Neuron (in vitro differentiated cells): ENCODE measurements around the gene LRP5.
"Not testable (repeated sequence)": the region's sequence is repeated elsewhere in the genome, so short reads cannot be mapped to it uniquely, and the experiment has no call there.

Experiments used
- H2AFZ ChIP-seq: one replicate; pipeline ENCODE4 v1.6.1; 2013; ENCODE audit warnings: low read depth, mild to moderate bottlenecking, inconsistent platforms, low read length, moderate library complexity
- H3K27me3 ChIP-seq: one replicate; pipeline ENCODE4 v1.6.1; 2013; ENCODE audit warnings: low read length; ENCODE audit not compliant: insufficient read depth
- H3K36me3 ChIP-seq: one replicate; pipeline ENCODE4 v1.6.1; 2013; ENCODE audit warnings: low read length; ENCODE audit not compliant: insufficient read depth
- H3K4me1 ChIP-seq: one replicate; pipeline ENCODE4 v1.6.1; 2013; ENCODE audit warnings: low read length; ENCODE audit not compliant: insufficient read depth
- H3K4me3 ChIP-seq: 2 replicates; pipeline ENCODE4 v1.5.1; 2013; ENCODE audit warnings: mild to moderate bottlenecking, low read length, moderate library complexity
- H3K9me3 ChIP-seq: one replicate; pipeline ENCODE4 v1.6.1; 2013; ENCODE audit warnings: low read length

Gene LRP5

GRCh38 chr11:68475626-68476025 is 163.2 kb downstream of the LRP5 start:
- not testable (repeated sequence) for H3K4me1 ChIP-seq, H3K4me3 ChIP-seq, H2AFZ ChIP-seq, H3K27me3 ChIP-seq
- Histone ChIP-seq H3K9me3 (peaks cover 38% of the 10 kb centered on the region), H3K36me3 (peaks cover 28% of the 10 kb centered on the region)

- no peaks in the 10 kb centered on the region for H3K4me1 ChIP-seq
Observed at GRCh38 chr11:68479390-68479789, 167.0 kb downstream of the LRP5 start.

GRCh38 chr11:68480193-68480592 is 167.8 kb downstream of the LRP5 start:
- Histone ChIP-seq H2AFZ (no peak overlapping the region), H3K27me3 (no peaks in the 10 kb centered on the region), H3K4me3 (no peak overlapping the region), H3K4me1 (no peaks in the 10 kb centered on the region), H3K9me3 (peaks cover 26% of the 10 kb centered on the region), H3K36me3 (peaks cover 15% of the 10 kb centered on the region)

More at GRCh38 chr11:68479390-68479789, 167.0 kb downstream of the LRP5 start:
- H3K27me3 ChIP-seq: no peaks in the 10 kb centered on the region
- H3K9me3 ChIP-seq: peaks cover 26% of the 10 kb centered on the region
- H2AFZ ChIP-seq: no peak overlapping the region
- H3K36me3 ChIP-seq: peaks cover 15% of the 10 kb centered on the region
- no peak overlapping the region for H3K4me3 ChIP-seq

DNA sequence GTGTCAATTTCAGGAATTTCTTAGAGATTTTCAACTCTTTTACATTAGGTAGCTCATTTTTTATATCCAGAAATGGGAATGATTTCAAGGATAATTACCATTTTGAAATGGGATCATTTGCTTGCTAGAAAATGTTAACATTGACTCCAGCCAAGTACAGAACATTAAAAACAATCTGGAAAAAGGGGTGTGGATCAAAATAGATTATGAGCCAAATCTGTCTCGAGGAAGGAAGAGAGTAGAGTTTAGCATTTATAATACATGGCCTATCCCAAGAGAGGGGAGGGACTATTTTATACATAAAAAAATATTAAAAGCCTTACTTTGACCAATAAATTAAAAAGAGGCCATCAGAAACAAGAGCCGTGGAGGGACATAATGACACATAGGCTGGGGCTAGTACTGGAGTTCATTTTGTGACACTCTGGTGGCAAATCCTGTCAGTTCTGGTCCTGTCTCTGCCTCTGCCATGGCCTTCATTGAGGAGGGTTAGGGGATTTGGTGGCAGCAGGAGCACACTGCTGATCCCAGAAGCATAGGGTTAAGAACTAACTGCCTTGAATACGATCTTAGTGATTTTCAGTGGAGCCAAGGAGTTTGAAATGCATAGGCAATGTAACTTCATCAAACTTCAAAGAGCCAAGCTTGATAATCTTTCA is 168.6 kb downstream of the LRP5 start:
- peaks cover 15% of the 10 kb centered on the region for H3K36me3 ChIP-seq
- H2AFZ ChIP-seq: no peak overlapping the region
- H3K4me1 ChIP-seq: no peaks in the 10 kb centered on the region
- no peak overlapping the region for H3K4me3 ChIP-seq
- peaks cover 29% of the 10 kb centered on the region for H3K9me3 ChIP-seq
- no peaks in the 10 kb centered on the region for H3K27me3 ChIP-seq

GRCh38 chr11:68481579-68482240 is 169.3 kb downstream of the LRP5 start:
- Histone ChIP-seq H3K36me3 (peaks cover 13% of the 10 kb centered on the region), H3K27me3 (no peaks in the 10 kb centered on the region), H3K9me3 (peaks cover 29% of the 10 kb centered on the region), H3K4me3 (no peak overlapping the region), H3K4me1 (no peaks in the 10 kb centered on the region), H2AFZ (no peak overlapping the region)

- Histone ChIP-seq H3K4me3 (no peak overlapping the region), H3K36me3 (peaks cover 1% of the 10 kb centered on the region), H3K9me3 (peaks cover 7% of the 10 kb centered on the region), H3K4me1 (no peaks in the 10 kb centered on the region), H3K27me3 (no peaks in the 10 kb centered on the region), H2AFZ (no peak overlapping the region)
Observed at GRCh38 chr11:68488623-68489022, 176.2 kb downstream of the LRP5 start.

DNA sequence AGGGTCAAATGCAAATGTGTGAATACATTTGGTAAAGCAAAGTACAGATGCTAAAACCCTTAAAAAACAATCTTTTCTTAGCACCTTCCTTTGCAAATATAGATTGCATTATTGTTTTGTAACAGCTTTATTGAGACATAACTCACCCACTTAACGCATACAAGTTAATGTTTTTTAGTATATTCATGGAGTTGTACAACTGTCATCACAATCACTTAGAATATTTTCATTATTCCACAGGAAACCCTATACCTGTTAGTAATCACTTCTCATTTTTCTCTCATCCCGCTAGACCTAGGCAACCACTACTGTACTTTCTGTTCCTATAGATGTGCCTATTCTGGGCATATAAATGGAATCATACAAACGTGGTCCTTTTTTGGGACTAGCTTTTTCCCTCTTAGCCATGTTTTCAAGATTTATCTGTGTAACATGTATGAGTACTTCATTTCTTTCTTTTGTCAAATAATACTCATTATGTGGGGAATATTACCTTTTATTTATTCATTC is 182.9 kb downstream of the LRP5 start:
- no peaks in the 10 kb centered on the region for H3K27me3 ChIP-seq
- no peak overlapping the region for H2AFZ ChIP-seq
- no peaks in the 10 kb centered on the region for H3K9me3 ChIP-seq
- H3K36me3 ChIP-seq: no peaks in the 10 kb centered on the region
- no peak overlapping the region for H3K4me3 ChIP-seq
- no peaks in the 10 kb centered on the region for H3K4me1 ChIP-seq

DNA sequence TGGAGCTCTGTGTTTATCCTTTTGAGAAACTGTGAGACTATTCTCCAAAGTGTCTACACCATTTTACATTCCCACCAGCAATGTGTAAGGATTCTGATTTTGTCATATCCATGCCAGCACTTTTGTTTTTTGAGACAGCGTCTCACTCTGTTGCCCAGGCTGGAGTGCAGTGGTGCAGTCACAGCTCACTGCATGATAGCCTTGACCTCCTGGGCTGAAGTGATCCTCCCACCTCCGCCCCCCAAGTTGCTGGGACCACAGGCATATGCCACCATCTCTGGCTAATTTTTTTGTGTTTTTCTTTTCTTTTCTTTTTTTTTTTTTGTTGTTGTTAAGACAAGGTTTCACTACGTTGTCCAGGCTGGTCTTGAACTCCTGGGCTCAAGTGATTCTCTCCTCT is 183.5 kb downstream of the LRP5 start:
- Histone ChIP-seq H3K4me1 (no peaks in the 10 kb centered on the region), H3K9me3 (no peaks in the 10 kb centered on the region), H3K4me3 (no peak overlapping the region), H2AFZ (no peak overlapping the region), H3K36me3 (no peaks in the 10 kb centered on the region), H3K27me3 (no peaks in the 10 kb centered on the region)

DNA sequence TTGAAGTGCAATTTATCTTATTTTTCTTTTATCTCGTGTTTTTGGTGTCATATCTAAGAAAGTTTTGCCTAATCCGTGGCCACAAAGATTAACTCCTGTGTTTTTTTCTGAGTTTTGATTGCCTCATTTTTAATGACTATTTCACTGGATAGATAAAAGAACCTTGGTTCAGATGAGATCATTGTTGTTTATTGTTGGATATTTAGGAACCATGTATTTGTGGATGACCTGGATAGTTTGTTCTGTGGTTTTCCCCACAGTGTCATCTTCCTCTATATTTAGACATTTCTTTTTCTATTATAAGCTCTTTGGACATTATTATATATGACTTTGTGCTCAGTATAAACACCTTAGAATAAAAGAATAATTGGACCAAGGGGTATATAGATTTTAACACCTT is 185.4 kb downstream of the LRP5 start:
- H3K4me3 ChIP-seq: no peak overlapping the region
- H3K4me1 ChIP-seq: no peaks in the 10 kb centered on the region
- H2AFZ ChIP-seq: no peak overlapping the region
- no peaks in the 10 kb centered on the region for H3K27me3 ChIP-seq
- H3K9me3 ChIP-seq: no peaks in the 10 kb centered on the region
- no peaks in the 10 kb centered on the region for H3K36me3 ChIP-seq

DNA sequence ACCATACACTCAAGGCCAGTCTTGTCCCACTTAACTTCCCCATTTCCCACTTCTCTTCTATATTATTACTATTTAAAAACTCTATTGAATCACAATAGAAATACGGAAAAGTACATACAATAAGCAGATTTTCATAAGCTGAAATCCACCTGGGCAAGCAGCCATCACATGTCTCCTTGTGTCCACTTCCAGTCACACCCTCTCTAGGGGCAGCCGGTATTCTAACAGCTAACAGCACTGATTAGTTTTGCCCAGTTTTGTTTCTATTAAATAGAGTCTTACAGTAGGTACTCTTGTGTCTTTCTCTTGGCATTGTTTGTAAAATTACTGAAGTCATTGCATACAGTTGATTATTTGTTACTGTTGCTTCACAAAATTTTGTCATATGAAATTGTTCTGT is 185.9 kb downstream of the LRP5 start:
- H2AFZ ChIP-seq: no peak overlapping the region
- no peaks in the 10 kb centered on the region for H3K9me3 ChIP-seq
- no peak overlapping the region for H3K4me3 ChIP-seq
- H3K4me1 ChIP-seq: no peaks in the 10 kb centered on the region
- H3K36me3 ChIP-seq: no peaks in the 10 kb centered on the region
- H3K27me3 ChIP-seq: no peaks in the 10 kb centered on the region
